GM19025 (cell line): Measurements from ENCODE around the gene DESI1.
A peak's percentile ranks its signal among the peaks of the same experiment; 100 is the strongest.
"Not testable (repeated sequence)": the region's sequence is repeated elsewhere in the genome, so short reads cannot be mapped to it uniquely, and the experiment has no call there.

Experiments used
- ATAC-seq: cut with Tn5 transposase; IDR thresholded peaks from one replicate; pipeline ENCODE4 v1.9.1; 2021; ENCODE audit warnings: mild to moderate bottlenecking, low read depth, moderate library complexity; ENCODE audit not compliant: unreplicated experiment

DESI1 gene

DNA sequence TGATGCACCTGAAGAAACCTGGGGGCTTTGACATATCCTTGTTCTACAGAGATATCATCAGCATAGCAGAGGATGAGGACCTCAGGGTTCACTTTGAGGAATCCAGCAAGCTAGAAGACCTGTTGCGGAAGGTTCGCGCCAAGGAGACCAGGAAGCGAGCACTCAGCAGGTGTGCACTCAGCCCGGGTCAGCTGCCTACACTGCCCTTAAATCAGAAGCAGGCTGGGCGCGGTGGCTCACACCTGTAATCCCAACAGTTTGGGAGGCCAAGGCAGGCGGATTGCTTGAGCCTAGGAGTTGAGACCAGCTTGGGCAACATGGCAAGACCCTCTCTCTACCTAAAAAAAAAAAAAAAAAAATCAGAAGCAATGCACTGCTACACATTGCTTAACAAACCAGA, 16.8 kb upstream of the DESI1 start:
- ATAC-seq = not testable (repeated sequence)

DNA sequence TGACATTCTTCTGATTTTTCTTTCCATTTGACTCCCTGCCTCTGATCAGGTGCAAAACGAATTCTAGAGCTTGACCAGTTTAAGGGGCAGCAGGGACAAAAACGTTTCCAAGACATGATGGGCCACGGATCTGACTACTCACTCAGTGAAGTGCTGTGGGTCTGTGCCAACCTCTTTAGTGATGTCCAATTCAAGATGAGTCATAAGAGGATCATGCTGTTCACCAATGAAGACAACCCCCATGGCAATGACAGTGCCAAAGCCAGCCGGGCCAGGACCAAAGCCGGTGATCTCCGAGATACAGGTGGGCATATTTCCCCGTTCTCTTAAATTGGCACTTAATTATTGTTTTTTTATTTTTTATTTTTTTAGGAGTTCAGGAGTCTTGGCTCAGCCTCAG, 15.6 kb upstream of the DESI1 start:
- ATAC-seq = no peak

DNA sequence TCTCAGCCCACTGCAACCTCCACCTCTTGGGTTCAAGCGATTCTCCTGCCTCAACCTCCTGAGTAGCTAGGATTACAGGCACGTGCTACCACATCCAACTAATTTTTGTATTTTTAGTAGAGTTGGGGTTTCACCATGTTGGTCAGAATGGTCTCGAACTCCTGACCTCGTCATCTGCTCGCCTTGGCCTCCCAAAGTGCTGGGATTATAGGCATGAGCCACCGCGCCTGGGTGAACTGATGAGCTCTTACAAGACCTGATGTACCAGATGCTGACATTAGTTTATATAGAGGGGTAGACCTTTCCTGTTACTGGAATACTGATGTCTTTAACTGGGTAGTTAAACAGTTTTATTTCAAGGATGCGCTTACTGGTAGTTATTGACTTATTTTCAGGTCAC, 13.8 kb upstream of the DESI1 start:
- ATAC-seq = not testable (repeated sequence)

DNA sequence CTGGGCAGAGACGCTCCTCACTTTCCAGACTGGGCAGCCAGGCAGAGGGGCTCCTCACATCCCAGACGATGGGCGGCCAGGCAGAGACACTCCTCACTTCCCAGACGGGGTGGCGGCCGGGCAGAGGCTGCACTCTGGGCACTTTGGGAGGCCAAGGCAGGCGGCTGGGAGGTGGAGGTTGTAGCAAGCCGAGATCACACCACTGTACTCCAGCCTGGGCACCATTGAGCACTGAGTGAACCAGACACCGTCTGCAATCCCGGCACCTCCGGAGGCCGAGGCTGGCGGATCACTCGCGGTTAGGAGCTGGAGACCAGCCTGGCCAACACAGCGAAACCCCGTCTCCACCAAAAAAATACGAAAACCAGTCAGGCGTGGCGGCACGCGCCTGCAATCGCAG, 10.8 kb upstream of the DESI1 start:
- ATAC-seq = not testable (repeated sequence)

DNA sequence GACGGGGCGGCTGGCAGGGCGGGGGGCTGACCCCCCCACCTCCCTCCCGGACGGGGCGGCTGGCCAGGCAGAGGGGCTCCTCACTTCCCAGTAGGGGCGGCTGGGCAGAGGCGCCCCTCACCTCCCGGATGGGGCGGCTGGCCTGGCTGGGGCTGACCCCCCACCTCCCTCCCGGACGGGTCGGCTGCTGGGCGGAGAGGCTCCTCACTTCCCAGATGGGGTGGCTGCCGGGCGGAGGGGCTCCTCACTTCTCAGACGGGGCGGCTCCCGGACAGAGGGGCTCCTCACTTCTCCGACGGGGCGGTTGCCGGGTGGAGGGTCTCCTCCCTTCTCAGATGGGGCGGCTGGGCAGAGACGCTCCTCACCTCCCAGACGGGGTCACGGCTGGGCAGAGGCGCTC, 10.3 kb upstream of the DESI1 start:
- ATAC-seq = not testable (repeated sequence)

DNA sequence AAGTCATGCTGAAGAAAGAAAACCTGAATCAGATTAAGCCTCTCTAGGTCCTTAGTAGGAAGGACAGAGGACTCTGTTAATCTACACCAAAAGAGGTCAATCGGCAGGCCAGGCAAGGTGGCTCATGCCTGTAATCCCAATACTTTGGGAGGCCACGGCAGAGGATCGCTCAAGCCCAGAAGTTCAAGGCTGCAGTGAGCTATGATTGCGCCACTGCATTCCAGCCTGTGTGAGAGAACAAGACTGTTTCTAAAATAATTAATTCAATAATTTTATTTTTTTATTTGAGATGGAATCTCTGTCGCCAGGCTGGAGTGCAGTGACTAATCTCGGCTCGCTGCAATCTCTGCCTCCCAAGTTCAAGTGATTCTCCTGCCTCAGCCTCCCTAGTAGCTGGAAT, 4.7 kb upstream of the DESI1 start:
- no peak for ATAC-seq

DNA sequence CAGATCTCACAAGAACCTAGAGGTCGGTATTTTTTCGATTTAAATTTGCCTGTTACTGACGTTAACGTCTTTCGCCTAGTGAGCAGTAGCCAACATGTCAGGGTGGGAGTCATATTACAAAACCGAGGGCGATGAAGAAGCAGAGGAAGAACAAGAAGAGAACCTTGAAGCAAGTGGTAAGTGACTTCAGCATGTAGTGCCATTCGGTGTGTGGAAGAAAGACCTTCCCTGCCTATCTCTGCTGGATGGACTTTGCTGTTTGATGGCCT, 1.0 kb upstream of the DESI1 start:
- no peak for ATAC-seq

DNA sequence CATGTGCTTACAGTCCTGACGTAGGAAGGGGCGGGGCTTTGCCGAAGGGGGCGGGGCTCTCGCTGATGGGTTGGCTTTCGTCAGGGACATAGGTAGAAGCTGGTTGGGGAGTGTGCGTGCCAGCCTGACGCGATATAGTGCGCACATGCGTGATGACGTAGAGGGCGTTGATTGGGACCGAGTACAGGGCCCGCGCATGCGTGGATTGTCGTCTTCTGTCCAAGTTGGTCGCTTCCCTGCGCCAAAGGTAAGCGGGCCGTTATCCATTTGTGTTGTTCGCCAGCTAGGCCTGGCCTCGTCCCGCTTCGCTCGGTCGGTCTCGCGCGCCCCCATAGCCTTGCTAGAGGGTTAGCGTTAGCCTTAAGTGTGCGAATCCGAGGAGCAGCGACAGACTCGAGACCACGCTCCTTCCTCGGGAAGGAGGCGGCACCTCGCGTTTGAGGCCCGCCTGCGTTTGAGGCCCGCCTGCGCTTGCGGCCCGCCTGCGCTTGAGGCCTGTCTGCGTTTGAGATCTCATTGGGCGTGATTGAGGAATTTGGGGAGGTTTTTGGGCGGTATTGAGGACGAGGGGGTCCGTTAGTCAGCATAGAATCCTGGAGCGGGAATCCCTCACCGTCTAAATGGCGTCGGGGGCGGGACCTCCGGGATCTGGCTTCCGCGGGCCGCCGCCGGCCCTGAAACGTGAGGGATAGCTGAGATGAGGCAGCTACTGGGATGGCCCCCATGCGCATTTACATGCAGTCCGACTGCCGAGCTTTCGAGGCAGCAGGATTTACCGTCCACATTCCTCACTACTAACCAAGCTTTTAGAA, 462 bp upstream of the DESI1 start, which contains the start of gene XRCC6:
XRCC6 (plus strand) TSS at position 197 of the 812 bp plus-strand sequence. CDS start 710 bp downstream, outside the sequence.
- peak; percentile 76 for ATAC-seq

DNA sequence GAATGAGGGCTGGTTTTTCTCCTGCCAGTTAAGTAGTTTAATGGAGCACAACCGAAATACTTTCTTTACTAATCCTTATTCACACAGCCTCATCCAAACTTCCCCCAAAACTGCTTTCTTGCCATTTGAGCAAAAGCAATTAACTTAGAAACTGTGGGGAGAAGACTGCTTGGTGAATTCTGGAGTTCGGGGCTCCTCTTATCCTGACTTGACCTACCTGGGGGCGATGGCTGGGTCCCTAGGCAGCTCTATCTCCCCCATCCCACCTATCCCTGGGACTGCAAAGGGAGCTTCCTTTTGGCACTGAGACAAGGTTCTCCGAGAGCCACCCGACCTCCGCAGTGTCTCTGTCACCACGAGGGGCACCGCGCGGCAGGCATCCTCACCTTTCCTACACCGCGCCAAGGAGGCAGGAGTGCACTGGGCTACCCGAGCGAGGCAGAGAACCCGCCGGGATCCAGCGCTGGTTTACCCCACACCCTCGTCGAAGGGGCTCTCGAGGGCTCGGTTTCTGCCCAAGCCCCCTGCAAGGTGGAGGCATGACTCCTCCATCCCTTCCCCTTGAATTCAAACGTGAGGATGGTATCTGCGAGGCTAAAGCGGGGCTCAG, 759 bp downstream of the DESI1 start:
- no peak for ATAC-seq

DNA sequence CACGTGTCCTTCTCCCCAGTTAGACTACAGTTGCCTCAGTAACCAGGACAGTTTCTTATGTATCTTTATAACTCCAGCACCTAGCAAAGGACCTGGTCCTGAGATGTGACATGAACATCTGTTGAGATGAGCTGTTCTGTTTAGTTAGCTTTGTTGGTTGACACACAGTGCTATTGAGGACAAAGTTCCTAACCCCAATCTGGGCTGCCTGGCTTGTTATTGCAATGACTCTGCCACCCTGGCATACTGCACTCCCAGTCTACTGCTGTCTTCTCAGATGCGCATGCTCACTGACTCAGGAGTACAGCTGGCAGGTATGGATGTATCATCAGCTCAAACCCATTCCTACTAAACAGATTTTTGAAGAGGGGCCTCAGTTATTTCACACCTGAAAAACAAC, 7.4 kb downstream of the DESI1 start:
- ATAC-seq = no peak

DNA sequence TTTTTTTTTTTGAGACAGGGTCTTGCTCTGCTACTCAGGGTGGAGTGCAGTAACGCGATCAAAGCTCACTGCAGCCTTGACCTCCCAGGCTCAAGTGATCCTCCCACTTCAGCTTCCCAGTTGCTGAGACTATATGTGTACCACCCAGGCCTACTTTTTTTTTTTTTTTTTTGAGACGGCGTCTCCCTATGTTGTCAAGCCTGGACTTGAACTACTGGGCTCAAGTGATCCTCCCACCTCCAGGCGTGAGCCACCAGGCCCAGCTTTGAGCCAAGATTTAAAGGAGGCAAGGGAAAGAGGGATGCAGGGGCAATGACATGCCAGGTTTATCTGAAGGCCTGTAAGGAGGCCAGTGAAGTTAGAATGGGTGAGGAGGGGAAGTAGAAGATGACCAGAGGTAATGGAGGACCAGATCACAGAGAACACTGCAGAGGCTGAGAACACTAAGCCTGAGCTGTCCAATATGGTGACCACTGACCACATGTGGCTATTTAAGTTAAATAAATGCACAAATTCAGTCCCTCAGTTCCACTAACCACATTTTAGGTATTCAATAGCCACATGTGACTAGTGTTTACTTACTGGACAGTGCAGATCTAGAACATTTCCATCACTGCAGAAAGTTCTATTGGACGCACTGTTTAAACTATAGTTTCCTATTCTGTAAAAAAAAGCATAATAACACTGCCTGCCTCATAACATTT, 8.1 kb downstream of the DESI1 start:
- ATAC-seq = no peak

DNA sequence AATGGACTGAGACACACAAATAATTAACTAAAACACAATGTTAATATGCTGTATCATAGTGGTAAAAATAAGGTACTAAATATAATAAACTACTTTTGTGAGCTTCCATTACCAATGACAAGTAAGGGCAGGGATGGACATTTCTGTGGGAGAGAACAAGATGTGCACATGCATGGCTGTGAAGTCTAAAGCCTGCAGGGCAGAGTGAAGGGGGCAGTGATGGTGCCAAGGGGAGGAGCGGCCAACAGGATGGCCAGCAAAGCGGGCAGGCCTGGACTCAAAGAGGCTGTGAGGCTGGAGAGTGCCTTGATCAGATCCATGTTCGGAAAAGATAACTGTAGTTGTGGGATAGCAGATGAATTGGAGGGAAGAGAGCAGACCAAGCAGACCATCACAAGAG, 12.5 kb downstream of the DESI1 start:
- no peak for ATAC-seq

DNA sequence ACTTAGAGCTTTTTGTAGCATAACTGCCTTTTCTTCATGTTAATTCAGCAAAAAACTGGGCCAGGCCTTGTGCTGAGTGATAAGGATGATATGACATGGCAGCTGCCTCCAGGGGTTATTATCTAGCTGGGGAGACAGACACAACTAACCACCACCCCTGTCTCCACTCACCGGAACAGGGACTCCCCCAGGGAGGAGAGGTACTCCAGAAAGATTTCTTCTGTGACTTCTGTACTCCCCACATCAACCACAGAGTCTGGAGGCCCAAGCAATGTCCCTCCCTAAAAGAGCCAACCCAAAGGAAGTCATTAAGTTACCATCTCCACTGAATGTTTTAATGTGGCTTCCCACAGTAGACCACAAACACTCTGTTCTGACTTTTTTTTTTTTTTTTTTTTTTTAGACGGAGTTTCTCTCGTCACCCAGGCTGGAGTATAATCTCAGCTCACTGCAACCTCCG, 16.9 kb downstream of the DESI1 start:
- ATAC-seq = no peak

DNA sequence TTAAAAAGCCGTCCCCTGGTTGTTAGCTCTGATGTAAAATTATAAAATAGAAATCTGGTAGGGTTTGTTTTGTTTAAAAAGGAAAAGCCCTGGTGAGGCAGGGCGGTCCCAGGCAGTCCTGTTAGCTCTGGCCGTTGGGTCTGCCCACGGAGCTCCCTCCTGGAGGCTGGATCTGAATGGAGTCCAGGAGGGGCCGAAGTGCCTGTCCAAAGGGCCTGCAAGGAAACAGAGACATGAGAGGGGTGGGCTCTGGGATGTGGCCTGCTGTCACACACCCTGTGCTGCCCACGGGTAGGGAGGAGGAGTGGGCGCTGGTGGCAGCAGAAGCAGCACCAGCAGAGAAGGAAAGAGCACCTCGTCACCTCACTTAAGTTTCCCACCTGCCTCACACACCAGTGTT, 19.9 kb downstream of the DESI1 start:
- no peak for ATAC-seq

DNA sequence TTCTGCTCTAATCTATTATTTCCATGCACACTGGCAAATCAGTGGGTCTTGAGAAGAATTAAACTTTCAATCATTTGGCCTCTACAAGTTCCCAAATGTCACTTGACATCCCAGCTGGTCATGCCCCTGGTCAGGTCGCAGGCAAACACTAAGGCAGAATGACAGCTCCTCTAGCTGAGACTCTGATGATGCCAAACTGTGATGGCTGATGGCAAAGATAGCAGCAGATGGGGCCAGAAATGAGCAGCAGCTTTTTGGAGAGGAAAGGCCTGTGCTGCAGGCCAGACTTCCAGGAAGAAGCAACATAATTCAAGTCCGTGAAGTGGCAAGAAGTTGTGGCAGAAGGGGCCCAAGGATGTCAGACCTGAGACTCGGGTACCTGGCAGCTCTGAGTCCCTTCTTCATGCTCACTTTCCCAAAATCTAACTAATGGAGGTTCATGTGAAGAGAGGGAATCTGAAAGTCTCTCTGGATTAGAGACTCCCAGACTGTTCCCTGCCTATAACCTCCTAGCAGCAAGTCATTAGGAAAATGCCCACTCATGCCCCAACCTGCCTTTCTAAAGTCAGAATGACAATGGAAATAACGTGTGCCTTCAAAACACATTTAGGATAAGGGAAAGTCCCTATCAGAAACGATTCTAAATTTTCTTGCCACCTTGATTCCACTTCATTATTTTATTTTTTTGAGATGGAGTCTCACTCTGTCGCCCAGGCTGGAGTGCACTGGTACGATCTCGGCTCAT, 21.8 kb downstream of the DESI1 start:
- ATAC-seq = no peak

DNA sequence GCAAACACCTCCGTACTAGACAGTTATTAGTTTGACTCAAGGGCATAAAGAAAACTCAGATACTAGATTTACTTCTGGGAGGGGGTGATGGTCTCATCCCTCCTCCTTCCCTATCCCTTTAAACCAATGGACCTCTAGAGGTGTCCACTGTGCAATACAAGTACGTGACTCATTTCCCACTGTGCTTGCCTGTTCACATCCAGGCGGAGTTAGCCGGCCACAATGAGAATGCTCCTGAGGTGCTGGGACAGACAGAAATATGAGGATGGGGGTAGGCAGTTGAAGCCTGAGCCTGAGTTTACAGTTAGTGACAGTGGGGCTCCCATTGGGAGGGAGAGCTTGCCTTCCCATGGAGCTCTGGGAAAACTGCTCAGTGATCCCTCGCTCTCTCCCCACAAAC, 22.8 kb downstream of the DESI1 start:
- no peak for ATAC-seq

DNA sequence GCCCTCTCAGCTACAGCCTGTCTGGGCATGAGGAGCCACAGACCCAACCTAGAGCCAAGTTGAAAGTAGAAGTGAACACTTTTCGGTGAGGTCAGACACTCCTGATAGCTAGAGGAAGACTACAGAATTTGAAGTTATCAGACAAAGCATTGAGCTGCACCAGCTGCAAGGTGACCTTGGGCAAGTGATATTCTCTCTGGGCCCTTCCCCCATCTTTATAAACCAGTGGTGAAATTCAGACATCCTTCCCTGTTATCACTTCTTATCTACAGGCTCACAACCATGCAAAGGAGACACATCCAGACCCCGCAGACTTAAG, 23.2 kb downstream of the DESI1 start:
- ATAC-seq = no peak

DNA sequence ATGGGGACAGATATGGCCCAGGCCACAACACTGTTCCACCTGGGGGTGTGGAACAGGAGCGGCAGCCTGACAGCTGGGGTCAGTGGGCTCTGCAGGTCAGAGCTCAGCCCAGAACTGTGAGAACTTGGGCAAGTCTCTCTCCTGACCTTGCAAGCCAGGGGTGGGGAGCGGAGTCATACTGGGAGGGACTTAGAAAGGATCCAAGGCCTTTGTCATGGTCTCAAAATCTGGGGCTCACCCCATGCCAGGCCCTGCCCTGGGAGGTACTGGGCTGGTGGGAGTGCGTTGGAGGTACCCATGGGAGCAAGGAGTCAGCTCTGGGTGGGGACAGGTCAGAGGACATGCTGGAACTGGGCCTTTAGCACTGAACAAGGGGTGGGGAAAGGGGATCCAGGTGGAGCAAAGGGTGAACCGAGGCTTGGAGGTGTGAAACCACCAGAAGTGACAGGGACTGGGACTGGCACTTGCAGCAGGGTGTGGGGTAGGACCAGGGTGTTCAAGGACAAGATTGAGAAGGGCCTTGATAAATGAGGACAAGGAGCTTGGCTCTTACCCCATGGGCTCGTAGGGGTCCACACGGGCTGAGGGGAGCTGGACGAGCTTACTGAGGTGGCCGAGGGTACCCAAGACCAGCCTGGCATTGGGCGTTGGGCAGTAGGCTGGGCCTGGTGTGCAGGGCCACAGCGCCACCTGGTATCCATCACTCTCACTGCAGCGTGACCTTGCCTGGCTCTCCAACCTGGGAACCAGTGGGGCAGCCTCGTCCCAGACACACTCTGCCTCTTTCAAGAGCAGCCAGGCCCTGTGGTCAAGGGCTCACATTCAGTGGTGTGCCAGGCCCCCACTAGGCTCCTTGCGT, 23.8 kb downstream of the DESI1 start:
- no peak for ATAC-seq

DNA sequence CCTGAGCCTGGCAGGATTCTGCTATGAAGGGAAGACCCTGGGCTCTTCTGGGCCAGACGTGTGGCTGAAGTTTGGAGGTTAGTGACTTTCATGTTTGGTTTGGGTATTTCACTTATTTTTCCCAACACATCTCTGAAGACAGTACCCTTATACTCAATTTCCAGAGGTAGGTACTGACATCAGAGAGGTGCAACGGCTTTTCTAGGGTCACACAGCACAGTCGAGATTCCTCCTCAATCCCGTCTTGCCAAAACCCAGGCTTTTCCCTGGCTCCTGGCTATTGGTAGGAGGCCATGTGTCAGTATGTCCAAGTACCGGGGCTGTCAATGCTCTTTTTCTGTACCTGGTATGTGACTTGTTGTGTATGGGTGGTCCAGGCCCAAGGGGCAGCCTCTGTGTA, 25.1 kb downstream of the DESI1 start:
- no peak for ATAC-seq

DNA sequence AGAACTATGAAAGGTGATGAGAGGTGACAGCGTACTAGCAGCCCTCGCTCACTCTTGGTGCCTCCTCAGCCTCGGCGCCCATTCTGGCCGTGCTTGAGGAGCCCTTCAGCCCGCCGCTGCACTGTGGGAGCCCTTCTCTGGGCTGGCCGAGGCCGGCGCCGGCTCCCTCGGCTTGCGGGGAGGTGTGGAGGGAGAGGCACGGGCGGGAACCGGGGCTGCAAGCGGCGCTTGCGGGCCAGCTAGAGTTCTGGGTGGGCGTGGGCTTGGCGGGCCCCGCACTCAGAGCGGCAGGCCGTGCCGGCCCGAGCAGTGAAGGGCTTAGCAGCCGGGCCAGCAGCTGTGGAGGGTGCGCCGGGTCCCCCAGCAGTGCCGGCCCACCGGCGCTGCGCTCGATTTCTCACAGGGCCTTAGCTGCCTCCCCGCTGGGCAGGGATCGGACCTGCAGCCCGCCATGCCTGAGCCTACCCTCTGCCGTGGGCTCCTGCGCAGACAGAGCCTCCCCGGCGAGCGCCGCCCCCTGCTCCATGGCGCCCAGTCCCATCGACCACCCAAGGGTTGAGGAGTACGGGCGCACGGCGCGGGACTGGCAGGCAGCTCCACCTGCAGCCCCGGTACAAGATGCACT, 27.4 kb downstream of the DESI1 start:
- ATAC-seq = not testable (repeated sequence)
